Sigmoid colon (tissue), 7 donors: Measurements from ENCODE around the gene NEK11. TPM values are rescaled to one million over a fixed set of nuclear protein-coding genes. Genes with fewer than 3 reads are reported as not detected.
A peak's percentile ranks its signal among the peaks of the same experiment; 100 is the strongest.

Experiments used
- DNase-seq: peaks from one replicate; pipeline ENCODE4 v3.0.0-alpha.2; 2019
- H3K27ac ChIP-seq, 4 donors: fragments of 200-600 bp; sonication (generic); one replicate each; pipeline ENCODE4 v1.5.1; 2016 to 2019; ENCODE audit warnings: mild to moderate bottlenecking in 1 of 4
- H3K27me3 ChIP-seq, 3 donors: fragments of 200-600 bp; sonication (generic); one replicate each; pipeline ENCODE4 v1.5.1; 2019; ENCODE audit warnings: mild to moderate bottlenecking in 1 of 3
- H3K36me3 ChIP-seq, 4 donors: fragments of 200-600 bp; sonication (generic); one replicate each; pipeline ENCODE4 v1.5.1; 2016 to 2019
- H3K4me1 ChIP-seq, 4 donors: fragments of 200-600 bp; sonication (generic); one replicate each; pipeline ENCODE4 v1.5.1; 2017 to 2019
- H3K4me3 ChIP-seq, 4 donors: fragments of 200-600 bp; sonication (generic); one replicate each; pipeline ENCODE4 v1.5.1; 2017 to 2019; ENCODE audit warnings: mild to moderate bottlenecking in 2 of 4, moderate library complexity in 1 of 4
- H3K9me3 ChIP-seq, 4 donors: fragments of 200-600 bp in 3 of 4; sonication (generic) in 3 of 4; one replicate each; pipeline versions ENCODE4 v1.5.1 to v1.6.1; 2013 to 2019
- EP300 ChIP-seq, 4 donors: sonication (generic); formaldehyde crosslinking; IDR thresholded peaks; one replicate each; pipeline ENCODE4 v1.6.1; 2017; ENCODE audit warnings: antibody characterized with exemption in 4 of 4
- POLR2A ChIP-seq, 2 donors: fragments of 450-650 bp; IDR thresholded peaks; one replicate each; pipeline ENCODE4 v1.6.1; 2016; ENCODE audit warnings: antibody characterized with exemption in 2 of 2, mild to moderate bottlenecking in 2 of 2, moderate library complexity in 2 of 2
- POLR2AphosphoS5 ChIP-seq, 4 donors: sonication (generic); formaldehyde crosslinking; IDR thresholded peaks; one replicate each; pipeline ENCODE4 v1.6.1; 2017; ENCODE audit warnings: antibody characterized with exemption in 4 of 4
- WGBS, 2 donors: extraction: QIAGEN DNeasy Blood & Tissue Kit; methylation state at CpG; one replicate each; pipeline ENCODE4 v1.1.7; 2013; 5-methylcytosine and 5-hydroxymethylcytosine counted together
- intact Hi-C: fragments of 100-400 bp; cut with DNase I; formaldehyde crosslinking; loops from one replicate; pipeline ENCODE4 v1.15.1; 2023
- polyA plus RNA-seq, 3 donors: library from polyadenylated mRNA; stranded (reverse); fragments of 200-250 nt; gene quantifications; one replicate each; pipeline ENCODE4 v1.2.3, GENCODE V29; 2013
- total RNA-seq, 4 donors: library from RNA; depleted of rRNA; stranded (reverse); fragments of >200 nt; gene quantifications; one replicate each; pipeline ENCODE4 v1.1.0, GENCODE V29; 2016
- TF ChIP-seq, protein P1 (sequence below), 4 experiments: fragments of 450-650 bp in 3 of 4; fragments of 200-600 bp in 1 of 4; IDR thresholded peaks; one replicate each; pipeline ENCODE4 v1.5.1; 2016 to 2019; ENCODE audit warnings: antibody characterized with exemption in 4 of 4, mild to moderate bottlenecking in 3 of 4, moderate library complexity in 2 of 4
- donor health status: healthy with polysubstance abuse.
- donor health status: Bipolar disorder and iron deficiency.
- donor health status: healthy.

The NEK11 gene
- total and polyA plus RNA-seq, 7 donors = 1.6 to 12.2 (median 4.3) TPM

DNA sequence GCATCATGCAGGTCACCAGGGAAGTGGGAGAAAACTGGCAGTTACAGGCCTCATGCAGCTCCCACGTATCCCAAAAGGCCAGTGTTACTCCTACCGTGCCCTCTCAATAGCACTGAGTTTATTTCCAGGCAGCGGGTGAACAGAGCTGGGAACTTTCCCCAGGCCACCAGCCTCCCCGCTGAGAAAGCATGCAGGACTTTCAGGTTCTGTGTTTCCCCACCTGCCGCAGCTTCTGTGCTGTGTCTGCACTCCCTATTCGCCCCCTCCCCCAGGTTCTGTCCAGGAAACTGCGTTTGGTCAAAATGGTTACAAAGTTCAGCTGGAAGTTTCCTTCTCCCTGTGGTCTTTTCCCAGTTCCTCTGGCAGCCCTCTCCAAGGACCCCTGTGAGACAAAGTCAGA is 21.4 kb downstream of the NEK11 start:
- no peak for DNase-seq
- Histone ChIP-seq H3K27ac (no peak overlapping the region), H3K9me3 (no peaks in the 10 kb centered on the region), H3K27me3 (no peaks in the 10 kb centered on the region), H3K36me3 (no peaks in the 10 kb centered on the region), H3K4me1 (no peaks in the 10 kb centered on the region), H3K4me3 (no peak overlapping the region)
- TF ChIP-seq, protein P1, sequence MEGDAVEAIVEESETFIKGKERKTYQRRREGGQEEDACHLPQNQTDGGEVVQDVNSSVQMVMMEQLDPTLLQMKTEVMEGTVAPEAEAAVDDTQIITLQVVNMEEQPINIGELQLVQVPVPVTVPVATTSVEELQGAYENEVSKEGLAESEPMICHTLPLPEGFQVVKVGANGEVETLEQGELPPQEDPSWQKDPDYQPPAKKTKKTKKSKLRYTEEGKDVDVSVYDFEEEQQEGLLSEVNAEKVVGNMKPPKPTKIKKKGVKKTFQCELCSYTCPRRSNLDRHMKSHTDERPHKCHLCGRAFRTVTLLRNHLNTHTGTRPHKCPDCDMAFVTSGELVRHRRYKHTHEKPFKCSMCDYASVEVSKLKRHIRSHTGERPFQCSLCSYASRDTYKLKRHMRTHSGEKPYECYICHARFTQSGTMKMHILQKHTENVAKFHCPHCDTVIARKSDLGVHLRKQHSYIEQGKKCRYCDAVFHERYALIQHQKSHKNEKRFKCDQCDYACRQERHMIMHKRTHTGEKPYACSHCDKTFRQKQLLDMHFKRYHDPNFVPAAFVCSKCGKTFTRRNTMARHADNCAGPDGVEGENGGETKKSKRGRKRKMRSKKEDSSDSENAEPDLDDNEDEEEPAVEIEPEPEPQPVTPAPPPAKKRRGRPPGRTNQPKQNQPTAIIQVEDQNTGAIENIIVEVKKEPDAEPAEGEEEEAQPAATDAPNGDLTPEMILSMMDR (IDR thresholded peaks at IDR 0.05) = no peak
- TF ChIP-seq EP300 (IDR thresholded peaks at IDR 0.05) = no peak
- TF ChIP-seq POLR2A (IDR thresholded peaks at IDR 0.05) = no peak
- TF ChIP-seq POLR2AphosphoS5 (IDR thresholded peaks at IDR 0.05) = no peak
- intact Hi-C loops = no loop called here
- 90 to 92% methylated on average over 7 of the region's 7 CpGs for WGBS, 2 donors

DNA sequence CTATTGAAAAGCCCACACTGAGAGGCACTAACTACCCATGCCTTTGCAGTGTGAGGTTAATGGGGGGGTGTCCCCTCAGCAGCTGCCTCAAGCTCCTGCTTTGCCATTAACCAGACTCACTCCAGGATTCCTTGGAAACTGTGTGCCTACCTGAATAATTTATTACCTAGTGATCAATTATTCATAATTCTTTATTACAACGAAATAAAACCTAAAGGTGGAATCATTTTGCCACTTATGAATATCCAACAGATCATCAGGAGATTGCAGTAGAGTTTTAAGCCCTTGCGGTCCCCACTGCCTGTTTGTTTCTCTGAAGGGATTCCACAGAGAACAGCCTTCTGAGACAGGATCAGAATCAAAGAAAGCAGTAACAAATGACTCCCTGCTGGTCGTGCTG is 23.3 kb downstream of the NEK11 start:
- H3K36me3 ChIP-seq = no peaks in the 10 kb centered on the region
- H3K4me3 ChIP-seq = no peak overlapping the region
- H3K4me1 ChIP-seq = no peaks in the 10 kb centered on the region
- no peak for DNase-seq
- H3K9me3 ChIP-seq = no peaks in the 10 kb centered on the region
- no peak overlapping the region for H3K27ac ChIP-seq
- 71 to 80% methylated on average over 3 of the region's 3 CpGs for WGBS, 2 donors
- TF ChIP-seq POLR2AphosphoS5 (IDR thresholded peaks at IDR 0.05) = no peak
- no peaks in the 10 kb centered on the region for H3K27me3 ChIP-seq
- intact Hi-C loops = no loop called here

DNA sequence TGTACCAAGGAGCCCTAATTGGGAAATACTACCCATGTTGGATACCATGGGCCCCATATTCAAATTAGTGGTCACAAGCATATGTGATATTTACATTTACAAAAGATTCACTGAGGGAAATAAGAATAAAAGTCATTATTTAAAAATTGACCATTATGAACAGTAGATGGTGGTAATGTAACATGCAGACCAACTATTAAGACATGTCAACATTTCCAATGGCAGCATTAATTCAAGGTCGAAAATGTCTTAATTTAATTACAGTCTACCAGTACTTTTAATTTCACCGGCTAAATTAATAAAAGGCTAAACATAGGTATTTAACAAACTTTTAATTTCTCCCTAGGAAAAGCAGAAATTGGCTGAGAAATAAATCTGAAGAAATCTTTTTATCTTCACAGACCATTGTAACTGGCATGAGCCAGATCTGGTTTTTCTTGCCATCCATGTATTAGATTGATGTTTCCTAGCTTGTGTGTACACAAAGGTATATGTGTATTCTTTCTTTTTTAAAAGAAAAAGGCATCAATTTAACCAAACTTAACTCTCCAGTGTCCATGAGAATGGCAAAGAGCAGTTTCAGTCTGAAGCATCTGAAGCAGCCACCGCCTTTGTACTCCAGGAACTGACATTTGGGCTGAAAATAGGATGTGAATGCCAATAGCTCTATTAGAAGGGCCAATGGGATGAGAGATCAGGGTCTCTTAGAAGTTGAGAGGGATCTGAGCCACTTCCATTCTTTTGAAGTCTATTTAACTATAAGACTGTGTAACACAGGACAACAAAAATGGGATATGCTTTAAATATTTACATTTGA is 26.6 kb downstream of the NEK11 start:
- Histone ChIP-seq H3K27me3 (no peaks in the 10 kb centered on the region), H3K4me3 (no peak overlapping the region), H3K36me3 (no peaks in the 10 kb centered on the region), H3K9me3 (no peaks in the 10 kb centered on the region), H3K27ac (no peak overlapping the region), H3K4me1 (no peaks in the 10 kb centered on the region)
- TF ChIP-seq, protein P1 (IDR thresholded peaks at IDR 0.05) = peak in 1 of 4 experiments; percentile 15
- TF ChIP-seq POLR2A (IDR thresholded peaks at IDR 0.05) = no peak
- 90 to 94% methylated on average over 3 of the region's 3 CpGs for WGBS, 2 donors
- intact Hi-C loops = no loop called here
- no peak for DNase-seq

DNA sequence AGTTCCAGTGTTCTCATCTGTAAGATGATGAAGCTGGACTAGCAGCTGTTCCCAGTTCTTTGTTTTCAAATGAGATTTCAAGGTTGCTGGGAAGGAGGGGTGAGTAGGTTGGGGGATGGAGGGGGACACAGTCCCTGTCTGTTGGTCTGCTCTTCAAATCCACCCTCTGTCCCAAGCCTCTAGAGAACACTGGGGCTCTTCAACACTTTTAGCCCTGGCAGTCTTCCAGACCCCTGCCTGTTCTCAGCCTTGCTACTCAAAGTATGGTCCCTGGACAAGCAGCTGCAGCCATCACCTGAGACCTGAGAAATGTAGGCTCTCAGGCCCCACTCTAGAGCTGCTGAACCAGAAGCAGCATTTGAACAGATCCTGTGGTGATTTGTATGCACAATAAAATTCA is 41.3 kb downstream of the NEK11 start:
- Histone ChIP-seq H3K4me3 (no peak overlapping the region), H3K27me3 (no peaks in the 10 kb centered on the region), H3K4me1 (no peaks in the 10 kb centered on the region), H3K36me3 (no peaks in the 10 kb centered on the region), H3K9me3 (peaks cover 0 to 4% (median 0%) of the 10 kb centered on the region in 4 donors), H3K27ac (no peak overlapping the region)
- intact Hi-C loops = no loop called here
- no peak for DNase-seq
- TF ChIP-seq, protein P1 (IDR thresholded peaks at IDR 0.05) = no peak
- TF ChIP-seq EP300 (IDR thresholded peaks at IDR 0.05) (no peak), POLR2AphosphoS5 (IDR thresholded peaks at IDR 0.05) (no peak), POLR2A (IDR thresholded peaks at IDR 0.05) (no peak)

DNA sequence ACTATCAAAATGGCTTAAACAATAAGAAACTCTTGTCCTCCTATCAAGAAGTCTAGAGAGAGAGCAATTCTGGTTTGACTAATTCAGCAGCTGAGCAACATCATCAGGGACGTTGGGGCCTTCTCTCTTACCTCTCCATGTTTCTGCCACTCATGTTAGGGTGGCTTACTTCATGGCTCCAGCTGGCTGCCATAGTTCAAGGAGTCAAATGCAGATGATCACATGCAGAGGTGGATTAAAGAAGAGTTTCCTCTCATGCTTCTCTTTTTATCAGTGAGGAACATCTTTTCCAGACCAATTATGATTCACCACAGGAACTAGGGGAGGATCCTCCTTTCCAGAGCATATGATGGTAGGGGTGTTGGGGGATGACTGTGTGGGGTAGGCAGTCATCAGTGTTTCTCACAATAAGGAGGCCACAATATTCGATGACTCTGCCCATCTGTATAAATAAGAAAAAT is 45.5 kb downstream of the NEK11 start:
- TF ChIP-seq, protein P1 (IDR thresholded peaks at IDR 0.05) = no peak
- no peak for TF ChIP-seq POLR2AphosphoS5 (IDR thresholded peaks at IDR 0.05)
- Histone ChIP-seq H3K4me3 (no peak overlapping the region), H3K9me3 (no peaks in the 10 kb centered on the region), H3K27ac (no peak overlapping the region), H3K4me1 (no peaks in the 10 kb centered on the region), H3K27me3 (no peaks in the 10 kb centered on the region), H3K36me3 (no peaks in the 10 kb centered on the region)
- intact Hi-C loops = no loop called here
- WGBS, 2 donors = 69% methylated on average over 2 of the region's 2 CpGs
- no peak for DNase-seq
